Measurements from ENCODE around the gene SLC19A1.

Gene SLC19A1

DNA sequence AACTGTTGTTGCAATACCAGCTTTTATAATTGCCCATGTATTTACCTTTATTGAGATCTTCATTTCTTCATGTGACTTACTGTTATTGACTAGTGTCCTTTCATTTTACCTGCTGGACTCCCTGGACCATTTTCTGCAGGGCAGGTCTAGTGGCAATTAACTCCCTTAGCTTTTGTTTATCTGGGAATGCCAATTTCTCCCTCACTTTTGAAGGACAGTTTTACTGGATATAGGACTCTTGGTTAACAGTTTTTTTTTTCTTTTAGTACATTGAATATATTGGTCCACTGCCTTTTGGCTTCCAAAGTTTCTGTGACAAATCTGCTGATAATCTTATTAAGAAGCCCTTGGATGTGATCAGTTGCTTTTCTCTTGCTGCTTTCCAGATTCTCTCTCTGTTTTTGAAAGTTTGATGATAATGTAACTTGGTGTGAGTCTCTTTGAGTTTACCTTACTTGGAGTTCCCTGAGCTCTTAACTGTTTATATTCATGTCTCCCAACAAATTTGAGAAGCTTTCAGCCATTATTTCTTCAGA, 80.4 kb downstream of the SLC19A1 start:
- no peak for FAIRE-seq

- FAIRE-seq: no peak
These were observed 80.9 kb downstream of the SLC19A1 start for GRCh38 chr21:45461369-45461750.

DNA sequence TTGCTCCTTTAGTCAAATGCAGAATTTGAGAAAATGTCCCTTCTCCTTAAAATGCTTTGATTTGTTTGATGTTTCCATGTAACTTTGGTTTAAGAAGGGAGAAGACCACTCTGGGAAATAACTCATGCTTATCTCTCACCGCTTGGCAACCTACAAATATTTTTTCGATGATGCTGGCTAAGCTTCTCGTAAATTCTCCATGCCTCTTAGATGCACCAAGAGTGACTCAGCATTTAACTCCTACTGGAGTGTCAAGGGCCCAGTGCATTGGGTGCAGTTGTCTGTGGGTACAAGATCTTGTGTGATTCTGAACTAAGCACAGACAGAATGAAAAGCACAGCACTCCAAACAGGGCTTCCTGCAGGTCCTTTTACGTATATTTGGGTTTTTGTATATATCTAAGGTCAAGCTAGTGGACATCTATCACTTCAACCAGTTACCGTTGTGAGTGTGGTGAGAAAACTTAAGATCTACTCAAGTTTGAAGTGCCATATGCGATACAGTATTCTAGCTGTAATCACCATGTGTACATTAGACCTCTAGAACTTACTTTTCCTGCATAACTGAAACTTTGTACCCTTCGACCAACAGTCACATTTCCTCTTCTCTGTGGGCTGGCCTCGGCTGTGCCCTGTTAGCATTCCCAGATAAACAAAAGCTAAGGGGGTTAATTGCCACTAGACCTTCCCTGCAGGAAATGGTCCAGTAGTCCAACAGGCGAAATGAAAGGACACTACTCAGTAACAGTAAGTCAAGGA, 81.5 kb downstream of the SLC19A1 start:
- FAIRE-seq: no peak

DNA sequence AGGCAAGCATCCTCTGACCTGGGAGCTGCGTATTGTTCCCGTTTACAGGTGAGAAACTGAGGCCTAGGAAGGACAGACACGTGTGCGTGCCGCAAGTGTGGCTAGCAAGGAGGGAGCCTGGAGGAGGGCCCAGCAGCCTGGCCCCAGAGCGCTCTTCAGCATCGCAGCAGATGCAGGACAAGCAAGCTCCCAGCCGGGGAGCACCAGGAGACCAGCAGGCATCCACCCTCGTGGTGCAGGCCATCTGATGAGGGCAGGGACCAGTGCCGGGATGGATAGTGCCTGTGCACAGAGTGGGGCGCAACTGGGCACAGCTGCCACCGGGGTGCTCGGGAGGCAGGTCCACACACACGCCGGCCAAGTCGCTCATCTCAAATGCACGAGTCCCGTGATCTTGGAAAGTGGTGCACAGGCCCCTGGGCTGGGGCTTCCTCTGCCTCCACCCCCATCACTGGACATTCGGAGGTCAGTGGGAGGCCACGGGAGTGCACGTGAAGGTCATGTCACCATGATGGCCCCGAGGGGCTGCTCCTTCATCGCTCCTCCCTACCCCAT, 82.2 kb downstream of the SLC19A1 start:
- FAIRE-seq: no peak

DNA sequence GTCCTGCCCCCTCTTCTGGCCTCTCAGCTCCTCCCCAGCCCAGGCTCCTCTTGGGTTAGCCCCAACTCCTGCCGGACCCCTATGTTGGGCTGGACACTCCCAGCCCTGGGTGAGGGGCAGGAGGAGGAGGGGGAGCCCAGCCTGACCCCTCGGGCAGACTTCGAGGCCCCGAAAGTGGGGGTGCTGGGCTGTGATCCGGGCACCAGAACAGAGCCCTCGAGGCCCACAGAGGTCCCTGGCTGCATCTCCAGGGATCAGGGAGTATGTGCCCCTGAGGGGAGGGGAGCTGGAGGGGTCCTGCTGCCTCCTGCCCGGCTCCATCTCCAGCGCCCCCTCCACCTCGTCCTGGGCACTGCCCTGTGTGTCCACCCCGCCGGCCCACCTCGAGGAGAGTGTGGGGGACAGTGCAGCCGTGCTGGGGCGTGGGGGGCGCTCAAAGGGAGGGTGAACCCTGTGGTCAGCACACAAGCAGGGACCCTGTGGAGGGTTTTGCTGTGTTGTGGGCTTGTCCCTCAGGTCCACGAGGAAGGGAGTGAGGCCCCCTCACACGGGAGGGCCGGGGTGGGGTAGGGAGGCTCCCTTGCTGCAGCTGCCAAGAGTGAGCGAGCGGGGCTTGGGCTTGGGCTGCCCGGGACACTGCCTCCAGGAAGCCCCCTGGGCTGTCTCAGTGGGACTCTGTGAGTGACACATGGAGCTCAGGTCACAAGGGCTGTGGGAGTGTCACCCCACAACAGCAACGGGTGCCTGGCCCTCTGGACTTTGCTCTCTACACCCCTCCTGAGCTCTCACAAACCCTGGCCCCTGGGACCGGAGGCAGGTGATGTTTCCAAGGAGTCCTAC, 82.8 kb downstream of the SLC19A1 start:
- no peak for FAIRE-seq

DNA sequence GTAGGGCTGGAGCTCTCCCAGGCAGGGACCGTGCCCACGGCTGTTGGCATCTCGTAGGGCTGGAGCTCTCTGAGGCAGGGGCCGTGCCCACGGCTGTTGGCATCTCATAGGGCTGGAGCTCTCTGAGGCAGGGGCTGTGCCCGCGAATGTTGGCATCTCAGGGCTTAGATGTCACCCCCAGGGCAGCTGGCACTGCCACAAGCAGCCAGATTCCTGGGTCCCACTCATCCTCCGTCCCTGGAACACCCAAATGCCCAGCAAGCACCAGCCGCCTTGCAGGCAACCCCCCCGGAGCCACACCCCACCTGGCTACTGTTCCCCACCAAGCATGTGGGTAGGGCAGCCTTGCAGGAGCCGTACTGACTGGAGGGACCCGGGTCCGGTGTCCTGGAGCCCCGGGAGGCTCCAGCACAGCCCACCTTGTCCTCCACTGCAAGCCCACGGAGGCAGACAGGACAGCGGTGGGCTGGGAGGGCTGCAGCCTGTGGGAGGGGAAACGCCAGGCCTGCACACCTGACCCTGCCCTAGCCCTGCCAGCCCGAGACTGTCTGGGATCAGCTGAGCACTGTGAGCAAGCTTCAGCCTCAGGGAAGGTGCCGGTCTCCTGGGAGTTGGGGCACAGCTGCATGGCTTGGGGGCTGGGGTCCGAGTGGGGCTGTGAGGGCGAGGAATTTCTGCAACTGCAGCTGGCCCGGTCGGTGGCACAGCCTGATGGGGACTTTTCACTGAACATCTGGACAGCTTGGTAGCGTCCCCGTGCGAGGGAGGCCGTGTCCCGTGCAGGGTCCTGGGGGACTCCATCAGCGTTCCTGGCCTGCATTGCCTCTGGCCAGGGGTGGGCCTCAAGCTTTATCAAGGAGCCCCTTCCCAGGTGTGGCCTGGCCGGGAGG, 83.7 kb downstream of the SLC19A1 start:
- no peak for FAIRE-seq

GRCh38 chr21:45457832-45458172, 84.4 kb downstream of the SLC19A1 start:
- no peak for FAIRE-seq

DNA sequence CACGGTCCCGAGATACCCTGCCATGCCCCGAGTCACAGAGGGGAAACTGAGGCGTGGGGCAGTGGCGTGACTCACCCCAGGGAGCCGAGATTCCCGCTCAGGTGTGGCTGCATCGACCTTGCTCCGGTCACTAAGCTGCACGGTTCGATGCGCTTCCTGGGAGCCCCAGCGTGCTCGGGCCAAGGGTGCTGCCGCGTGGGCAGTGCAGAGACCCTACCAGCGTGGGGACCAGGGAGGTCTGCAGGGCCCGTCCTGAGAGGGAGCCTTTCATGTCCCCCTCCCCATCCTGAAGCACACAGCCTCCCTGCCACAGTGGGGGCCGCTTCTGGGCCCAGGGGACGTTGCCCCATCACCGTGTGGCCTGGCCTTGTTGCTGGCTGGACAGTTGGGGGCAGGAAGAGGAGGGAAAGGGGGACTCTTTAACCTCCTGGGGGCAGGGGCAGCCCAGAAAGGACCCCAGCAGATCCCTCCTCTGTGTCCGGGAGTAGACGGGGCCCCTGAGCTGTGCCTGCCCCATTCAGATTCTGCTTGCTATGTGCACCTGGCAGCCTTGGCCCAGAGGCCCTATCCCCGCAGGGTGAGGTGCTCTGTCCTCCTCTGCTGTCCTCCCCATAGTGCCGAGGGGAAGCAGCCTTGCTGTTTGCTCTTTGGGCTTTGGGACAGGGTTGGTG, 84.9 kb downstream of the SLC19A1 start:
- FAIRE-seq: no peak

- FAIRE-seq: no peak
These were observed 85.6 kb downstream of the SLC19A1 start for GRCh38 chr21:45456584-45457160.

- FAIRE-seq: no peak
These were observed 86.3 kb downstream of the SLC19A1 start for GRCh38 chr21:45455674-45456583.

- FAIRE-seq: no peak
These were observed 87.1 kb downstream of the SLC19A1 start for GRCh38 chr21:45454926-45455673.

- FAIRE-seq: no peak
These were observed 87.9 kb downstream of the SLC19A1 start for GRCh38 chr21:45454060-45454925.

DNA sequence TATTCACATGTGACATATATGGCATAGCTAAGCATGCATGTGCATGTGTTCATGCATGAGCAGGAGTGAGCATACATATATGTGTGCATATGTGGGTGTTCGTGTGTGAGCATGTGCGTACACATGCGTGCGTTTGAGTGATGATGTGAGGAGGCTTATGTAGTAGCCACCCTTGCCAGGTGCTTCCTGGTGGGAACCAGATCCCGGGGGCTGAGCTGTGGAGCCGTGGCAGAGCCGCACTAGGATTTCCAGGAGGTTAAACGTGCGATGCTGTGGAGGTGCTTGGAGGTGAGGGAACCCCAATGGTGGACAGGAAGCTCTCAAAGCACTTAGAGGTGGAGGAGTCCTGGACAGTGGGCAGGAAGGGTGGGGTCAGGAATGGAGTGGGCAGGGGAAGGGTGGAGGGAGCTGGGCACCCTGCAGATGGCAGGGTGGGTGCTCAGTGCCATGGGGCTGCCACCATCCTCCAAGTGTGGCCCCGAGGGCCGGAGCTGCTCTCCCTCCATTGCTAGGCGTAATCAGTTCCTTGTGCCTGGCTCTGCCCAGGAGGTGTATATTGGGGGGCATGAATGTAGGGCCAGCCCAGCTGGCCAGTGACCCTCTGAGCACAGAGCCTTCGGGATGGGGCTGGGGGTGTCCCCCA, 88.8 kb downstream of the SLC19A1 start:
- FAIRE-seq: no peak

DNA sequence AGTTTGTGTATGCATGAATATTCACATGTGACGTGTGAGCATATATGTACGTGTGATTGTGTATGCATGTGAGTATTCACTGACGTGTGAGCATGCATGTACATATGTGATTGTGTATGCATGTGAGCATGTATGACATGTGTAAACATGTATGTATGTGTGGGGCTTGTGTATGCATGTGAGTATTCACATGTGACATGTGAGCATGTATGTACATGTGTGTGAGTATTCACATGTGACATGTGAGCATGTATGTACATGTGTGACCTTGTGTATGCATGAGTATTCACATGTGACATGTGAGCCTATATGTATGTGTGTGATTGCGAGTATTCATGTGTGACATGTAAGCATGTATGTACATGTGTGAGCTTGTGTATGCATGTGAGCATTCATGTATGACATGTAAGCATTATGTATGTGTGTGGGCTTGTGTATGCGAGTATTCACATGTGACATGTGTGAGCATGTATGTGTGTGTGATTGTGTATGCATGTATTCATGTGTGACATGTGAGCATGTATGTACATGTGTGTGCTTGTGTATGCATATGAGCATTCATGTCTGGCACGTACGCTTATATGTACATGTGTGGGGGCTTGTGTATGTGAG, 89.4 kb downstream of the SLC19A1 start:
- no peak for FAIRE-seq

DNA sequence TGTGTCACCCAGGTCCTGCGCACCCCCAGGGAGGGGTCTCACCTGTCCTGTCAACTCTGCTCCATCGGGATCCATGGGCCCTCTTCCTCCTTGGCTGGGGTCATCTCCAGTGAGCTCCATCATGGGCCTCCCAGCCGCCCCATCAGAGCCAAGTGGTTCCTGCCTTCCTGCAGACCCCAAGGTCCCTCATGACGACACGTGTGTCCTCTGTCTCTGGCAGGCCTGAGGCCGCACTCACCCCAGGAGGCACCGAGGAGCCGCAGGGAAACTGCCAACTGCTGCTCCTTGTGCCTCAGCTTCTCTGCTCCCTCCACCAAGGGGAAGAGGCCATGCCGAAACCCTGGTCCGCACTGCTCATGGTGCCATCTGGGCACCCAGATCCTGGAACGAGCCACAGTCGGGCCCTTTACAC, 90.5 kb downstream of the SLC19A1 start:
- no peak for FAIRE-seq

- no peak for FAIRE-seq
These were observed 91.0 kb downstream of the SLC19A1 start for GRCh38 chr21:45451091-45451740.

DNA sequence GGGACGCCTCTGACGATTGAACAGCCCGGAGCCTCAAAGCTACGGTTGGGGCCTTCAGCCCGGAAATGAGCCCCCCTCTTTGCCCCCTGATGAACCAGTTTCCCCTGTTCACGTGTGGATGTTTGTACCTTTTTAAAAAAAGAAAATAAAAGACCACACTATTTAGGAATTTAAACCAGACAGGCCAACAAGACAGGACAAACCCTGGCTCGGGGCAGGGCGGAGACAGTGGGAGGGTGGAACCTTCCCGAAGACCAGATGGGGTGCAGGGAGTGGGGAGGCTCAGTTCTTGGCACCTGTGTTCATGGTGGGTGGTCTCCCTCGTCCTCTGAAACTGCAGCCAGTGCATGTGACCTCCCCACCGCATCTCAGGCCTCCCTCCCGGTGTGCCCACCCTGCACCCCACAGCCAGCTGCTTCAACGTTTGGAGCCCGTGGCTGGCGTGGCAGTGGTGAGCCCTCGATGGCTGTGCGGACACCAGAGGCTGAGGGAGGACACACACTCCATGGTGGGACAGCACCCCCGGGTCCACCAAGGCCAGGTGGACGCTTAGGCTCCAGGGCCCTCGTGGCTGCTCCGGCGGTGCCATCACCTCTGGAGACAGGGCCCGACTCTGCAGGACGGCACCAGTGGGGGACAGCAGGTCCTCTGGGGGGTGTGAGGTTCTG, 91.7 kb downstream of the SLC19A1 start:
- FAIRE-seq: no peak

Data from G401.6 (cell line).